Measurements from ENCODE around the gene KRT9.

KRT9 gene

GRCh38 chr17:41547921-41548843 lies 23.7 kb downstream of the KRT9 start:
- Histone ChIP-seq H3K4me2 (ENCODE audit: low read depth, low read length, poor library complexity, severe bottlenecking) (no peak overlapping the region), H2AFZ (ENCODE audit: low read length) (no peak overlapping the region), H3K9me3 (ENCODE audit: insufficient read depth, low read depth, low read length) (no peaks in the 10 kb centered on the region), H3K36me3 (ENCODE audit: insufficient read depth, low read length) (no peaks in the 10 kb centered on the region), H3K9me2 (replicated peaks; ENCODE audit: low read depth, low read length) (no peaks in the 10 kb centered on the region), H3F3A (ENCODE audit: low read depth) (no peaks in the 10 kb centered on the region), H3K27me3 (ENCODE audit: insufficient read depth, low read length, poor library complexity, severe bottlenecking) (no peaks in the 10 kb centered on the region), H3K9ac (ENCODE audit: low read depth, low read length, poor library complexity, severe bottlenecking) (no peak overlapping the region), H3K4me1 (ENCODE audit: insufficient read depth, low read length, poor library complexity, severe bottlenecking) (no peaks in the 10 kb centered on the region), H4K20me1 (ENCODE audit: insufficient read depth, low read length, poor library complexity, severe bottlenecking) (no peaks in the 10 kb centered on the region), H3K4me3 (ENCODE audit: low read length, poor library complexity, severe bottlenecking) (no peak overlapping the region), H3K79me2 (ENCODE audit: insufficient read depth, low read length) (no peaks in the 10 kb centered on the region)
- TF ChIP-seq EZH2phosphoT487 (IDR thresholded peaks at IDR 0.05; ENCODE audit: borderline replicate concordance) (no peak), CTCF (conservative IDR thresholded peaks at IDR 0.05; ENCODE audit: low read length) (no peak)

- Histone ChIP-seq H3K4me2 (ENCODE audit: low read depth, low read length, poor library complexity, severe bottlenecking) (no peak overlapping the region), H3K9ac (ENCODE audit: low read depth, low read length, poor library complexity, severe bottlenecking) (no peak overlapping the region), H3K36me3 (ENCODE audit: insufficient read depth, low read length) (no peaks in the 10 kb centered on the region), H3K79me2 (ENCODE audit: insufficient read depth, low read length) (no peaks in the 10 kb centered on the region), H3K4me3 (ENCODE audit: low read length, poor library complexity, severe bottlenecking) (no peak overlapping the region), H3F3A (ENCODE audit: low read depth) (no peaks in the 10 kb centered on the region), H2AFZ (ENCODE audit: low read length) (no peak overlapping the region), H3K27me3 (ENCODE audit: insufficient read depth, low read length, poor library complexity, severe bottlenecking) (no peaks in the 10 kb centered on the region), H3K9me3 (ENCODE audit: insufficient read depth, low read depth, low read length) (no peaks in the 10 kb centered on the region), H3K9me2 (replicated peaks; ENCODE audit: low read depth, low read length) (no peaks in the 10 kb centered on the region), H3K4me1 (ENCODE audit: insufficient read depth, low read length, poor library complexity, severe bottlenecking) (no peaks in the 10 kb centered on the region), H4K20me1 (ENCODE audit: insufficient read depth, low read length, poor library complexity, severe bottlenecking) (no peaks in the 10 kb centered on the region)
- TF ChIP-seq CTCF (conservative IDR thresholded peaks at IDR 0.05; ENCODE audit: low read length) (no peak), EZH2phosphoT487 (IDR thresholded peaks at IDR 0.05; ENCODE audit: borderline replicate concordance) (no peak)
Observed at GRCh38 chr17:41547378-41547841, 24.4 kb downstream of the KRT9 start.

GRCh38 chr17:41546819-41547218 lies 25.0 kb downstream of the KRT9 start:
- Histone ChIP-seq H3K9ac (ENCODE audit: low read depth, low read length, poor library complexity, severe bottlenecking) (no peak overlapping the region), H3K4me3 (ENCODE audit: low read length, poor library complexity, severe bottlenecking) (no peak overlapping the region)

More at GRCh38 chr17:41546819-41547218, 25.0 kb downstream of the KRT9 start:
- Histone ChIP-seq H3K9me2 (replicated peaks; ENCODE audit: low read depth, low read length) (no peaks in the 10 kb centered on the region), H3K4me1 (ENCODE audit: insufficient read depth, low read length, poor library complexity, severe bottlenecking) (no peaks in the 10 kb centered on the region), H3K79me2 (ENCODE audit: insufficient read depth, low read length) (no peaks in the 10 kb centered on the region), H3K9me3 (ENCODE audit: insufficient read depth, low read depth, low read length) (no peaks in the 10 kb centered on the region), H3F3A (ENCODE audit: low read depth) (no peaks in the 10 kb centered on the region), H4K20me1 (ENCODE audit: insufficient read depth, low read length, poor library complexity, severe bottlenecking) (no peaks in the 10 kb centered on the region), H3K4me2 (ENCODE audit: low read depth, low read length, poor library complexity, severe bottlenecking) (no peak overlapping the region), H3K36me3 (ENCODE audit: insufficient read depth, low read length) (no peaks in the 10 kb centered on the region), H2AFZ (ENCODE audit: low read length) (no peak overlapping the region), H3K27me3 (ENCODE audit: insufficient read depth, low read length, poor library complexity, severe bottlenecking) (no peaks in the 10 kb centered on the region)
- TF ChIP-seq CTCF (conservative IDR thresholded peaks at IDR 0.05; ENCODE audit: low read length) (no peak), EZH2phosphoT487 (IDR thresholded peaks at IDR 0.05; ENCODE audit: borderline replicate concordance) (no peak)
